ENCODE results near the gene SLC6A13. TPM values are rescaled to one million over a fixed set of nuclear protein-coding genes. Genes with fewer than 3 reads are reported as not detected.

Gene SLC6A13
- total and polyA plus RNA-seq, 2 donors (not counting 1 experiment from before 2014, with no cell fraction given) = 0.22 to 0.54 TPM

GRCh38 chr12:213527-213932 lies 49.1 kb downstream of the SLC6A13 start:
- no peaks in the 10 kb centered on the region for H3K36me3 ChIP-seq (replicated peaks in 1 of 2; ENCODE audit: control extremely low read depth in 1 of 2, control insufficient read depth in 1 of 2, extremely low read depth in 1 of 2, insufficient read depth in 2 of 2, low read length in 1 of 2)
- TF ChIP-seq CTCF (IDR thresholded peaks at IDR 0.05) (no peak), EZH2 (IDR thresholded peaks at IDR 0.05; ENCODE audit: borderline replicate concordance, insufficient read depth, low read depth, low read length, poor library complexity, severe bottlenecking) (no peak)
- no peak overlapping the region for H3K4me3 ChIP-seq (ENCODE audit: control extremely low read depth in 1 of 5, extremely low read depth in 1 of 5, insufficient read depth in 1 of 5, low read depth in 2 of 5, low read length in 4 of 5)
- no peak overlapping the region for H3K27ac ChIP-seq (ENCODE audit: low read length in 2 of 2)
- WGBS (ENCODE audit: insufficient coverage) = 46% methylated on average over 12 of the region's 12 CpGs
- no peak overlapping the region for H3K4me2 ChIP-seq (replicated peaks; ENCODE audit: low read depth, low read length, poor library complexity, severe bottlenecking)
- Mint-ChIP-seq H3K4me1 (peaks cover 10% of the 10 kb centered on the region), H3K9me3 (ENCODE audit: insufficient read depth) (no peaks in the 10 kb centered on the region), H3K27me3 (peaks cover 36% of the 10 kb centered on the region), H3K27ac (no peak overlapping the region), H3K4me3 (no peak overlapping the region)
- no peak for DNase-seq
- no peaks in the 10 kb centered on the region for H4K20me1 ChIP-seq (ENCODE audit: control insufficient read depth, insufficient read depth, low read length, poor library complexity, severe bottlenecking)
- peaks cover 0 to 5% (median 0%) of the 10 kb centered on the region in 3 donors for H3K9me3 ChIP-seq (ENCODE audit: control extremely low read depth in 1 of 3, control insufficient read depth in 2 of 3, insufficient read depth in 1 of 3, low read length in 2 of 3)
- H3K27me3 ChIP-seq (replicated peaks in 1 of 4; ENCODE audit: control extremely low read depth in 1 of 4, control insufficient read depth in 3 of 4, insufficient read depth in 4 of 4, low read length in 3 of 4) = peaks cover 0 to 21% (median 4%) of the 10 kb centered on the region in 4 experiments
- H2AFZ ChIP-seq (ENCODE audit: insufficient read depth, low read depth, low read length, poor library complexity, severe bottlenecking) = no peak overlapping the region
- no peaks in the 10 kb centered on the region for H3K79me2 ChIP-seq (ENCODE audit: control insufficient read depth, insufficient read depth, low read length)
- H3K4me1 ChIP-seq (ENCODE audit: control insufficient read depth in 2 of 2, insufficient read depth in 2 of 2, low read length in 2 of 2) = peaks cover 3 to 8% of the 10 kb centered on the region in 2 donors
- no peak overlapping the region for H3K9ac ChIP-seq (ENCODE audit: low read length)
- intact Hi-C loops (cut with micrococcal nuclease) = no loop called here
- no peak for ATAC-seq (ENCODE audit: low read depth)
- ChIA-PET CTCF (no interaction called here), POLR2A (no interaction called here)

- Histone ChIP-seq H3K4me3 (ENCODE audit: control extremely low read depth in 1 of 5, extremely low read depth in 1 of 5, insufficient read depth in 1 of 5, low read depth in 2 of 5, low read length in 4 of 5) (no peak overlapping the region), H3K79me2 (ENCODE audit: control insufficient read depth, insufficient read depth, low read length) (no peaks in the 10 kb centered on the region), H3K4me2 (replicated peaks; ENCODE audit: low read depth, low read length, poor library complexity, severe bottlenecking) (peak overlapping the region; percentile 22), H3K27ac (ENCODE audit: low read length in 2 of 2) (no peak overlapping the region), H3K4me1 (ENCODE audit: control insufficient read depth in 2 of 2, insufficient read depth in 2 of 2, low read length in 2 of 2) (peaks cover 3 to 8% of the 10 kb centered on the region in 2 donors), H3K9ac (ENCODE audit: low read length) (no peak overlapping the region), H4K20me1 (ENCODE audit: control insufficient read depth, insufficient read depth, low read length, poor library complexity, severe bottlenecking) (no peaks in the 10 kb centered on the region), H2AFZ (ENCODE audit: insufficient read depth, low read depth, low read length, poor library complexity, severe bottlenecking) (no peak overlapping the region), H3K27me3 (replicated peaks in 1 of 4; ENCODE audit: control extremely low read depth in 1 of 4, control insufficient read depth in 3 of 4, insufficient read depth in 4 of 4, low read length in 3 of 4) (peaks cover 0 to 21% (median 4%) of the 10 kb centered on the region in 4 experiments), H3K36me3 (replicated peaks in 1 of 2; ENCODE audit: control extremely low read depth in 1 of 2, control insufficient read depth in 1 of 2, extremely low read depth in 1 of 2, insufficient read depth in 2 of 2, low read length in 1 of 2) (no peaks in the 10 kb centered on the region), H3K9me3 (ENCODE audit: control extremely low read depth in 1 of 3, control insufficient read depth in 2 of 3, insufficient read depth in 1 of 3, low read length in 2 of 3) (peaks cover 0 to 5% (median 0%) of the 10 kb centered on the region in 3 donors)
- Mint-ChIP-seq H3K4me3 (peak overlapping the region; percentile 29), H3K4me1 (peaks cover 10% of the 10 kb centered on the region), H3K9me3 (ENCODE audit: insufficient read depth) (no peaks in the 10 kb centered on the region), H3K27me3 (peaks cover 41% of the 10 kb centered on the region), H3K27ac (peak overlapping the region; percentile 16)
- DNase-seq (no peak), ATAC-seq (ENCODE audit: low read depth) (no peak)
- intact Hi-C loops (cut with micrococcal nuclease) = no loop called here
- CTCF ChIA-PET = no interaction called here
- WGBS (ENCODE audit: insufficient coverage) = 46% methylated on average over 16 of the region's 22 CpGs
- POLR2A ChIA-PET = no interaction called here
- TF ChIP-seq CTCF (IDR thresholded peaks at IDR 0.05) = no peak
- no peak for TF ChIP-seq EZH2 (IDR thresholded peaks at IDR 0.05; ENCODE audit: borderline replicate concordance, insufficient read depth, low read depth, low read length, poor library complexity, severe bottlenecking)
Observed at GRCh38 chr12:212715-213526, 49.7 kb downstream of the SLC6A13 start.

Measured in B cell (primary cell).